GM12865 (cell line): ENCODE measurements around the gene PSENEN.
"Not testable (repeated sequence)": the region's sequence is repeated elsewhere in the genome, so short reads cannot be mapped to it uniquely, and the experiment has no call there.

ENCODE experiments used
- DNase-seq: peaks from one replicate; pipeline ENCODE4 v3.0.0; 2010; ENCODE audit warnings: low read depth
- H3K4me3 ChIP-seq: 2 replicates; pipeline ENCODE4 v1.5.1; 2011; ENCODE audit warnings: mild to moderate bottlenecking, low read depth, low read length, control low read depth
- TF ChIP-seq, protein P1 (sequence below): IDR thresholded peaks from 2 replicates; pipeline ENCODE4 v1.5.1; 2011; ENCODE audit warnings: low read length, control low read depth, low read depth, inconsistent platforms; ENCODE audit not compliant: insufficient read depth; ENCODE audit errors: missing control alignments

PSENEN gene

GRCh38 chr19:35791814-35792279 is 46.4 kb downstream of the PSENEN start:
- TF ChIP-seq, protein P1, sequence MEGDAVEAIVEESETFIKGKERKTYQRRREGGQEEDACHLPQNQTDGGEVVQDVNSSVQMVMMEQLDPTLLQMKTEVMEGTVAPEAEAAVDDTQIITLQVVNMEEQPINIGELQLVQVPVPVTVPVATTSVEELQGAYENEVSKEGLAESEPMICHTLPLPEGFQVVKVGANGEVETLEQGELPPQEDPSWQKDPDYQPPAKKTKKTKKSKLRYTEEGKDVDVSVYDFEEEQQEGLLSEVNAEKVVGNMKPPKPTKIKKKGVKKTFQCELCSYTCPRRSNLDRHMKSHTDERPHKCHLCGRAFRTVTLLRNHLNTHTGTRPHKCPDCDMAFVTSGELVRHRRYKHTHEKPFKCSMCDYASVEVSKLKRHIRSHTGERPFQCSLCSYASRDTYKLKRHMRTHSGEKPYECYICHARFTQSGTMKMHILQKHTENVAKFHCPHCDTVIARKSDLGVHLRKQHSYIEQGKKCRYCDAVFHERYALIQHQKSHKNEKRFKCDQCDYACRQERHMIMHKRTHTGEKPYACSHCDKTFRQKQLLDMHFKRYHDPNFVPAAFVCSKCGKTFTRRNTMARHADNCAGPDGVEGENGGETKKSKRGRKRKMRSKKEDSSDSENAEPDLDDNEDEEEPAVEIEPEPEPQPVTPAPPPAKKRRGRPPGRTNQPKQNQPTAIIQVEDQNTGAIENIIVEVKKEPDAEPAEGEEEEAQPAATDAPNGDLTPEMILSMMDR: no peak
- H3K4me3 ChIP-seq: no peak overlapping the region
- DNase-seq: no peak

GRCh38 chr19:35792312-35792711 is 46.9 kb downstream of the PSENEN start:
- TF ChIP-seq, protein P1: no peak
- no peak for DNase-seq
- H3K4me3 ChIP-seq: no peak overlapping the region

DNA sequence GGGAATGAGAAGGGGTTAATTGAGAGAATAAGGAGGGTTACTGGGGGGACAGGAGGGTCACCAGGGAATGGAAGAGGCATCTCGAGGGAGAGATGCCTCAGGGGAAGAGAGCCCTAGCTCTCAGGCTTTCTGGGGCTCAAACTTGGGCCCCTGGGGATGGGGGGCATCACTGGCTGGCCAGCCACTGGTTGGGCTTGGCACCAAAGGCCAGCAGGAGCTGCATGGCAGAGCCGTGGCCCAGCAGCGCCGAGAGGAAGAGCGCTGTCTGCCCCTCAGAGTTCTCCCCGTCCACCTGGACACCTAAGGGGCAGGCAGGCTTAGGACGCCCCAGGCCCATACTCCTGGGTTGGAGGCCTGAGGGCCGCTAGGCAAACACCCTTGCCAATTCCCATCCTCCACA is 47.4 kb downstream of the PSENEN start:
- DNase-seq: no peak
- TF ChIP-seq, protein P1: no peak
- H3K4me3 ChIP-seq: no peak overlapping the region

GRCh38 chr19:35793381-35794165 is 48.1 kb downstream of the PSENEN start:
- DNase-seq: no peak
- H3K4me3 ChIP-seq: no peak overlapping the region
- TF ChIP-seq, protein P1: no peak

GRCh38 chr19:35795564-35795963 is 50.1 kb downstream of the PSENEN start:
- not testable (repeated sequence) for H3K4me3 ChIP-seq, DNase-seq
